Gastroesophageal sphincter (tissue), 4 donors: ENCODE data around the gene LRBA. TPM values are rescaled to one million over a fixed set of nuclear protein-coding genes. Genes with fewer than 3 reads are reported as not detected.

Experiments used
- ATAC-seq: fragments of 150-250 bp; one replicate; pipeline ENCODE4 v1.9.1; 2016; ENCODE audit warnings: mild to moderate bottlenecking, moderate library complexity
- H3K27ac ChIP-seq, 4 donors: fragments of 200-600 bp; sonication (generic) in 3 of 4; 1 replicate in 3 of 4; 2 replicates in 1 of 4; pipeline ENCODE4 v1.5.1; 2016 to 2019
- H3K27me3 ChIP-seq: fragments of 200-600 bp; sonication (generic); one replicate; pipeline ENCODE4 v1.5.1; 2019
- H3K36me3 ChIP-seq, 2 donors: fragments of 200-600 bp; sonication (generic); one replicate each; pipeline ENCODE4 v1.5.1; 2019; ENCODE audit warnings: control low read depth in 1 of 2
- H3K4me1 ChIP-seq, 3 donors: fragments of 200-600 bp; sonication (generic); 1 replicate in 2 of 3; 2 replicates in 1 of 3; pipeline ENCODE4 v1.5.1; 2016 to 2019; ENCODE audit warnings: control low read depth in 2 of 3
- H3K4me3 ChIP-seq, 2 donors: fragments of 200-600 bp; sonication (generic); one replicate each; pipeline ENCODE4 v1.5.1; 2019; ENCODE audit warnings: mild to moderate bottlenecking in 1 of 2, moderate library complexity in 1 of 2
- H3K9me3 ChIP-seq, 3 donors: fragments of 200-600 bp; sonication (generic); one replicate each; pipeline ENCODE4 v1.5.1; 2017 to 2019; ENCODE audit warnings: control low read depth in 2 of 3
- EP300 ChIP-seq: sonication (generic); formaldehyde crosslinking; IDR thresholded peaks from one replicate; pipeline ENCODE4 v1.6.1; 2017; ENCODE audit warnings: antibody characterized with exemption, mild to moderate bottlenecking
- POLR2A ChIP-seq, 2 donors: fragments of 450-650 bp; IDR thresholded peaks; one replicate each; pipeline ENCODE4 v1.6.1; 2017; ENCODE audit warnings: antibody characterized with exemption in 2 of 2, mild to moderate bottlenecking in 2 of 2, moderate library complexity in 1 of 2
- POLR2AphosphoS5 ChIP-seq: sonication (generic); formaldehyde crosslinking; IDR thresholded peaks from one replicate; pipeline ENCODE4 v1.6.1; 2017; ENCODE audit warnings: antibody characterized with exemption
- WGBS, 2 donors: methylation state at CpG; one replicate each; pipeline ENCODE4 v1.1.5; 2018; ENCODE audit warnings: low coverage in 1 of 2; 5-methylcytosine and 5-hydroxymethylcytosine counted together
- total RNA-seq, 4 donors: library from RNA; depleted of rRNA; stranded (reverse); fragments of >200 nt; gene quantifications; one replicate each; pipeline ENCODE4 v1.1.0, GENCODE V29; 2016
- TF ChIP-seq, protein P1 (sequence below), 4 experiments: fragments of 200-600 bp in 2 of 4; fragments of 450-650 bp in 2 of 4; sonication (generic) in 1 of 4; IDR thresholded peaks; one replicate each; pipeline ENCODE4 v1.5.1; 2017 to 2019; ENCODE audit warnings: antibody characterized with exemption in 4 of 4, mild to moderate bottlenecking in 2 of 4, moderate library complexity in 2 of 4

Gene LRBA
- total RNA-seq, 4 donors from 2014 or later, result 18.4 to 35.0 (median 23.2) TPM

DNA sequence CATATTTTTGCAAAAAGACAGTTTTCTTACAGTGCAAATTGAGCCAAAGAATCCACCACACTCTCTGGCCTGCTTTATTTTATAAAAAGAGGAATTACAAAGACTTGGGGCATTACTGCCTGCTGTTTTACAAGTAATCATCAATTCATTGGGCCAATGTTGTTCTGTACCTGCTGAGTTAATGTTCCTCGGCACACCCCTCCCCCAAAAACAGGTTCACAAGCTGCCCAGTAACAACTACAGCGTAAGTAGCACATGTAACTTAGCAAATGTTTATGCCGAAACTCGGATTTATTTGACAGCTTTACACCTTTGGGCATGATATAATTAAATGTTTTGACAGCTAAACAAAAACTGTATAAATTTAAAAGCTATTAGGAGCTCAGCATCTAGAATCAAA is 647.8 kb downstream of the LRBA start:
- no peak overlapping the region for H3K4me3 ChIP-seq
- no peaks in the 10 kb centered on the region for H3K27me3 ChIP-seq
- no peaks in the 10 kb centered on the region for H3K9me3 ChIP-seq

DNA sequence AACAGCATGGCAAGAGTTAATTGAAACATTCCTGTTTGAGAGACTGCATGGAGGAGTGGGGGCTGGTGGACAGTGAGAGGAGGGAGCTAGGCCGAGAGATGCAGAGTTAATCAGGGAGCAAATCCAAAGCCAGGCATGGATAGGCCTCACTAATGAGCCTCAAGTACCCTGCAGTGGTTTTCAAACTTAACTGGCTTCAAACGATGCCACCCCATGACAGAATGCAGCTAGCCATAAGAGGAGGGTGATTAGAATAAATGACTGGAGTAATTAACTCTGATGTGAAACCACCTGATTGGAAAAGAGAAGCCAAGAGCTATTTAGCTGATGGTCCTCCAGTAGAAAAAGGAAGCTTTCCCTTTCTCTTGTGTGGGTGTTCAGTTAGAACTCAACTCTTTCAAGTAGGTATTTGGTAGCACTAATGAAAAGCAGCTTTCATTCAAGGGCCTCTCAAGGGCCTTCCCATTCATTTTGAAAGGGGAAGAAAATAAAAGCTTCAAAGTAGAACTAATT is 648.5 kb downstream of the LRBA start:
- H3K9me3 ChIP-seq, result no peaks in the 10 kb centered on the region
- peaks cover 0 to 16% (median 0%) of the 10 kb centered on the region in 3 donors for H3K4me1 ChIP-seq
- H3K4me3 ChIP-seq, result no peak overlapping the region
- WGBS, 2 donors, result 62 to 69% methylated on average over 2 of the region's 2 CpGs
- H3K27me3 ChIP-seq, result no peaks in the 10 kb centered on the region
- H3K36me3 ChIP-seq, result no peaks in the 10 kb centered on the region
- H3K27ac ChIP-seq, result no peak overlapping the region
- no peak for ATAC-seq
- no peak for TF ChIP-seq POLR2AphosphoS5

More for the DNA sequence above, 647.8 kb downstream of the LRBA start:
- no peak overlapping the region for H3K27ac ChIP-seq
- no peaks in the 10 kb centered on the region for H3K36me3 ChIP-seq
- TF ChIP-seq, protein P1, sequence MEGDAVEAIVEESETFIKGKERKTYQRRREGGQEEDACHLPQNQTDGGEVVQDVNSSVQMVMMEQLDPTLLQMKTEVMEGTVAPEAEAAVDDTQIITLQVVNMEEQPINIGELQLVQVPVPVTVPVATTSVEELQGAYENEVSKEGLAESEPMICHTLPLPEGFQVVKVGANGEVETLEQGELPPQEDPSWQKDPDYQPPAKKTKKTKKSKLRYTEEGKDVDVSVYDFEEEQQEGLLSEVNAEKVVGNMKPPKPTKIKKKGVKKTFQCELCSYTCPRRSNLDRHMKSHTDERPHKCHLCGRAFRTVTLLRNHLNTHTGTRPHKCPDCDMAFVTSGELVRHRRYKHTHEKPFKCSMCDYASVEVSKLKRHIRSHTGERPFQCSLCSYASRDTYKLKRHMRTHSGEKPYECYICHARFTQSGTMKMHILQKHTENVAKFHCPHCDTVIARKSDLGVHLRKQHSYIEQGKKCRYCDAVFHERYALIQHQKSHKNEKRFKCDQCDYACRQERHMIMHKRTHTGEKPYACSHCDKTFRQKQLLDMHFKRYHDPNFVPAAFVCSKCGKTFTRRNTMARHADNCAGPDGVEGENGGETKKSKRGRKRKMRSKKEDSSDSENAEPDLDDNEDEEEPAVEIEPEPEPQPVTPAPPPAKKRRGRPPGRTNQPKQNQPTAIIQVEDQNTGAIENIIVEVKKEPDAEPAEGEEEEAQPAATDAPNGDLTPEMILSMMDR (IDR thresholded peaks at IDR 0.05), result no peak
- TF ChIP-seq EP300, result no peak
- TF ChIP-seq POLR2A (IDR thresholded peaks at IDR 0.05), result no peak
- no peak for TF ChIP-seq POLR2AphosphoS5
- H3K4me1 ChIP-seq, result peaks cover 0 to 16% (median 0%) of the 10 kb centered on the region in 3 donors
- WGBS, 2 donors, result 60 to 75% methylated on average over 4 of the region's 4 CpGs
- ATAC-seq, result no peak

DNA sequence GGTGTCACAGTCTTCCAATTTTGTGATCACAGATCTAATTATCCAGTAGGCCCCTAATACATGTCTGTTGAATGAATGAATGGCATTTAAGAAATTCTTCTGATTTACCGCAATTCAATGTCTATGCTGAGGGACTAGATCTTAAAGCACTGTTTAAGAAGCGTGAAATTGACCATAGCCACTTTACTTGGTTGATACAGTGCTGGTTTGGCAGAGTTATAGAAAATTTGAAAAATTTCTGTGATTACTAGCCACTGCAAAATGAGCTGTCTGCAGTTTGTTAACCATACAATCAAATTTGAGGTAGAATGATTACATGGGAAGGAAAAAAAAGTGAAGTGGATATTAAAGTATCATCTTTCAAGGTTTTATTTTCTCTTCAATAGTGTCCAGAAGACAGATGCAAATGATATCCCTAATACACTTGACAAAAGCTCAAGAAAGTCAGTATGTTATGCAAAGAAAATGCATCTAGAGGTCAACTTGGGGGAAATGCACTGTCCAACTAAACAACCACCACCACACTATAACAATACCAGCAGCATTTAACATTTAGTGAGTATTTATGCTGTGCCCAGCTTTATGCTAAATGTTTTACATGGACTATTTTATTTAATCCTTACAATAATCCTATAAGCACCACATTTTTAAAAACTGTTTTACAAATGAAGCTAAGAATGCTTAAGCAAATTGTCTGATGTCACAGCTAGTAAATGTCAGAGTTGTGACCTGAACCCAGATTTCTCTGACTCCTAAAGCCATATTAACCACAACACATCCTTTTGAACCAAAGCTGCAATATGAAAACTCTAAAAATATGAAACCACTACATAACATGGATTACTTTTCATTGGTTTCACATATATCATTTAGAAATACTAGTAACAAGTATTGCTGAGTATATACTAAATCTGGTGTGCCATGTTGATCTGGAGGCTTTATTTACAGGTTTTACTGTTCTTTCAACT is 651.1 kb downstream of the LRBA start:
- no peak overlapping the region for H3K27ac ChIP-seq
- no peak for ATAC-seq
- H3K9me3 ChIP-seq, result no peaks in the 10 kb centered on the region
- TF ChIP-seq, protein P1 (IDR thresholded peaks at IDR 0.05), result no peak
- TF ChIP-seq POLR2AphosphoS5, result no peak
- TF ChIP-seq EP300, result no peak
- TF ChIP-seq POLR2A (IDR thresholded peaks at IDR 0.05), result no peak
- H3K4me1 ChIP-seq, result peaks cover 0 to 13% (median 0%) of the 10 kb centered on the region in 3 donors
- no peaks in the 10 kb centered on the region for H3K36me3 ChIP-seq
- 45 to 61% methylated on average over 2 of the region's 2 CpGs for WGBS, 2 donors
- H3K27me3 ChIP-seq, result no peaks in the 10 kb centered on the region
- no peak overlapping the region for H3K4me3 ChIP-seq

DNA sequence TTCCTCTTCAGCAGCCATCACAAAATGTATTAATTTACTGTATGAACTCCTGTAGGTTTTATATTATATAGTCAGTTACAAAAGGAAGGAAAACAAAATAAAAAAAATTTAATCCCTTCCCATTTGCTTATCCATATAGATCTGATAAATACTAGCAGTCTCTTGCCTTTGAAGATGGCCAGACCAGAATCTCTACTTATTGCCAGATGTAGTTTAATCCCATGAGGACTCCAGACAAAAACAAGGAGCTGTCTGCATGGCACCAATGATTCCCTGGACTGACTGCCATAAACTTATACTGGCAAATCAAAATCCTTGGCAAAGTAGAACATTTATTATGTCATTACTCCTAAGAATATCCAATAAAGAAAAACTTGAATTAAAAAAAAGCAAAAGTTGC is 656.4 kb downstream of the LRBA start:
- no peaks in the 10 kb centered on the region for H3K4me1 ChIP-seq
- no peak for ATAC-seq
- H3K4me3 ChIP-seq, result no peak overlapping the region
- no peaks in the 10 kb centered on the region for H3K36me3 ChIP-seq
- H3K27ac ChIP-seq, result no peak overlapping the region
- TF ChIP-seq POLR2A (IDR thresholded peaks at IDR 0.05) (no peak), EP300 (no peak), POLR2AphosphoS5 (no peak)
- TF ChIP-seq, protein P1 (IDR thresholded peaks at IDR 0.05), result no peak
- no peaks in the 10 kb centered on the region for H3K9me3 ChIP-seq
- no peaks in the 10 kb centered on the region for H3K27me3 ChIP-seq

DNA sequence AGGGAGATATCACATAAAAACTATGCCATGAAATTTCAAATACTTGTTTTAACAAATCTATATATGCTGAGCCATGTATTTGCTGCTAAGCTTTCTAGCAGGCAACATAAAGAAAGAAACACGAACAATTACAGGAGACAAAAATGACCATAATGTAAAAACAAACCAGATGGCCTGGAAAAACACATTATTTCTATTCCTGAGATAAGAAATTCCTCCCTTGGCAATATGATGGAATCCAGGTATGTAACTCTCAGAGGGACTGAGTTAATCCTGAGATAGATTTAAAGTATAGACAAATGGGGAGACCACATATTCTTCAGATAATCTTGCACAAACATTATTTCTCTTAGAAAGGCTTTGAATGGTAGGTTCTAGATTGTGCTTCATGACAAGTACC is 657.3 kb downstream of the LRBA start:
- H3K4me3 ChIP-seq, result no peak overlapping the region
- no peaks in the 10 kb centered on the region for H3K27me3 ChIP-seq
- H3K27ac ChIP-seq, result no peak overlapping the region
- no peaks in the 10 kb centered on the region for H3K9me3 ChIP-seq
- no peaks in the 10 kb centered on the region for H3K36me3 ChIP-seq
- H3K4me1 ChIP-seq, result no peaks in the 10 kb centered on the region
- WGBS, 2 donors, result 93 to 100% methylated on average over 1 of the region's 1 CpG
- TF ChIP-seq POLR2AphosphoS5 (no peak), EP300 (no peak), POLR2A (IDR thresholded peaks at IDR 0.05) (no peak)
- TF ChIP-seq, protein P1 (IDR thresholded peaks at IDR 0.05), result no peak
- no peak for ATAC-seq
